Measurements from ENCODE around the gene TMEM181. TPM values are rescaled to one million over a fixed set of nuclear protein-coding genes. Genes with fewer than 3 reads are reported as not detected.

TMEM181 gene
- total and polyA plus RNA-seq, 2 of the 13 experiments (the other 11 are each of a cell fraction or from before 2014, with no cell fraction given), result 59.1 to 108 TPM

GRCh38 chr6:158560836-158561320 is 987 bp downstream of the TMEM181 start (continued):
- TF ChIP-seq NONO (IDR thresholded peaks at IDR 0.05) (no peak), NONO (CRISPR knock-in tag; conservative IDR thresholded peaks at IDR 0.05) (no peak), TAF1 (CRISPR knock-in tag; IDR thresholded peaks at IDR 0.05) (no peak), CHD4 (IDR thresholded peaks at IDR 0.05; ENCODE audit: borderline replicate concordance, low read length) (no peak), ZNF570 (CRISPR knock-in tag; IDR thresholded peaks at IDR 0.05; ENCODE audit: borderline replicate concordance) (no peak), ZNF609 (CRISPR knock-in tag; IDR thresholded peaks at IDR 0.05; ENCODE audit: borderline replicate concordance) (no peak), PTBP1 (IDR thresholded peaks at IDR 0.05; ENCODE audit: low read depth, low read length, poor library complexity, severe bottlenecking) (no peak), SALL2 (CRISPR knock-in tag; IDR thresholded peaks at IDR 0.05) (no peak), ZNF101 (CRISPR knock-in tag; IDR thresholded peaks at IDR 0.05; ENCODE audit: borderline replicate concordance, low read depth) (peak; percentile 54; the same call in 1 of the 2 replicates), KDM4B (CRISPR knock-in tag; IDR thresholded peaks at IDR 0.05) (0 out of 2 replicates have a peak, but pooled peaks have one; percentile 43), HDAC6 (IDR thresholded peaks at IDR 0.05; ENCODE audit: low read depth, low read length) (no peak), MXI1 (IDR thresholded peaks at IDR 0.05; ENCODE audit: borderline replicate concordance, low read depth, low read length) (no peak; the same call in 2 of the 3 replicates), ZNF839 (CRISPR knock-in tag; IDR thresholded peaks at IDR 0.05; ENCODE audit: borderline replicate concordance) (no peak), ZNF784 (CRISPR knock-in tag; IDR thresholded peaks at IDR 0.05; ENCODE audit: borderline replicate concordance) (no peak), ZNF44 (CRISPR knock-in tag; IDR thresholded peaks at IDR 0.05) (no peak), GABPB1 (CRISPR knock-in tag; IDR thresholded peaks at IDR 0.05) (no peak), PCBP2 (optimal IDR thresholded peaks at IDR 0.05; ENCODE audit: low read depth, low read length, poor library complexity, severe bottlenecking) (no peak), ZNF678 (CRISPR knock-in tag; IDR thresholded peaks at IDR 0.05) (no peak), ZNF34 (CRISPR knock-in tag; IDR thresholded peaks at IDR 0.05; ENCODE audit: borderline replicate concordance) (no peak), SNAPC2 (CRISPR knock-in tag; IDR thresholded peaks at IDR 0.05) (no peak), MAX (IDR thresholded peaks at IDR 0.05) (0 out of 2 replicates have a peak, but pooled peaks have one; percentile 5), ZBTB1 (CRISPR knock-in tag; IDR thresholded peaks at IDR 0.05; ENCODE audit: borderline replicate concordance) (no peak), MAFF (IDR thresholded peaks at IDR 0.05; ENCODE audit: low read depth, low read length) (no peak; the same call in 1 of the 2 replicates), TOE1 (CRISPR knock-in tag; IDR thresholded peaks at IDR 0.05) (no peak), MTF2 (CRISPR knock-in tag; IDR thresholded peaks at IDR 0.05; ENCODE audit: borderline replicate concordance) (no peak), THAP11 (CRISPR knock-in tag; IDR thresholded peaks at IDR 0.05) (no peak)

Measured in HepG2 (cell line).